Measurements from ENCODE around the gene PSMB10.
A peak's percentile ranks its signal among the peaks of the same experiment; 100 is the strongest.

Gene PSMB10

GRCh38 chr16:67951485-67951884, 14.8 kb upstream of the PSMB10 start:
- no peak for DNase-seq (ENCODE audit: low read depth)
- no peak for TF ChIP-seq CTCF (IDR thresholded peaks at IDR 0.05; ENCODE audit: insufficient read depth, low read depth, low read length, missing control alignments)
- H3K4me3 ChIP-seq (ENCODE audit: low read length): no peak overlapping the region

GRCh38 chr16:67950335-67950843, 13.7 kb upstream of the PSMB10 start:
- no peak overlapping the region for H3K4me3 ChIP-seq (ENCODE audit: low read length)
- no peak for DNase-seq (ENCODE audit: low read depth)
- no peak for TF ChIP-seq CTCF (IDR thresholded peaks at IDR 0.05; ENCODE audit: insufficient read depth, low read depth, low read length, missing control alignments)

GRCh38 chr16:67949645-67950044, 13.0 kb upstream of the PSMB10 start:
- no peak for TF ChIP-seq CTCF (IDR thresholded peaks at IDR 0.05; ENCODE audit: insufficient read depth, low read depth, low read length, missing control alignments)
- DNase-seq (ENCODE audit: low read depth): no peak
- H3K4me3 ChIP-seq (ENCODE audit: low read length): no peak overlapping the region

- H3K4me3 ChIP-seq (ENCODE audit: low read length): no peak overlapping the region
- no peak for TF ChIP-seq CTCF (IDR thresholded peaks at IDR 0.05; ENCODE audit: insufficient read depth, low read depth, low read length, missing control alignments)
- peak; percentile 35 for DNase-seq (ENCODE audit: low read depth)
Measured at GRCh38 chr16:67948015-67948414, 11.4 kb upstream of the PSMB10 start.

- no peak for TF ChIP-seq CTCF (IDR thresholded peaks at IDR 0.05; ENCODE audit: insufficient read depth, low read depth, low read length, missing control alignments)
- H3K4me3 ChIP-seq (ENCODE audit: low read length): no peak overlapping the region
- DNase-seq (ENCODE audit: low read depth): no peak
Measured at GRCh38 chr16:67946966-67947558, 10.4 kb upstream of the PSMB10 start.

GRCh38 chr16:67946128-67946569, 9.5 kb upstream of the PSMB10 start:
- no peak for DNase-seq (ENCODE audit: low read depth)
- no peak for TF ChIP-seq CTCF (IDR thresholded peaks at IDR 0.05; ENCODE audit: insufficient read depth, low read depth, low read length, missing control alignments)
- H3K4me3 ChIP-seq (ENCODE audit: low read length): no peak overlapping the region

- TF ChIP-seq CTCF (IDR thresholded peaks at IDR 0.05; ENCODE audit: insufficient read depth, low read depth, low read length, missing control alignments): no peak
- DNase-seq (ENCODE audit: low read depth): no peak
- H3K4me3 ChIP-seq (ENCODE audit: low read length): no peak overlapping the region
Measured at GRCh38 chr16:67945392-67945933, 8.8 kb upstream of the PSMB10 start.

Data from epithelial cell of esophagus (primary cell).